ENCODE measurements around the gene RERG.

GRCh38 chr12:15163030-15163976 lies 57.9 kb downstream of the RERG start:
- TF ChIP-seq TAF1 (conservative IDR thresholded peaks at IDR 0.05): no peak
- no peak for TF ChIP-seq CTCF (IDR thresholded peaks at IDR 0.05; ENCODE audit: low read depth, low read length, missing input control)
- TF ChIP-seq EGR1 (IDR thresholded peaks at IDR 0.05; ENCODE audit: low read depth in 2 of 2): no peak
- TF ChIP-seq RAD21 (IDR thresholded peaks at IDR 0.05): no peak
- no peak for TF ChIP-seq SP1 (IDR thresholded peaks at IDR 0.05)
- no peak for TF ChIP-seq GABPA (IDR thresholded peaks at IDR 0.05 in 1 of 2, conservative IDR thresholded peaks at IDR 0.05 in 1 of 2)
- TF ChIP-seq JUND (IDR thresholded peaks at IDR 0.05): no peak
- no peak for TF ChIP-seq YY1 (IDR thresholded peaks at IDR 0.05)
- TF ChIP-seq RXRA (IDR thresholded peaks at IDR 0.05): no peak
